Aortic smooth muscle cell (primary cell): ENCODE measurements around the gene MCTP2. TPM values are rescaled to one million over a fixed set of nuclear protein-coding genes. Genes with fewer than 3 reads are reported as not detected.

Experiments
- total RNA-seq: library from RNA; depleted of rRNA; stranded (reverse); fragments of >200 nt; gene quantifications from 2 replicates; pipeline ENCODE4 v1.2.3, GENCODE V29; 2014

MCTP2 gene, protein sequence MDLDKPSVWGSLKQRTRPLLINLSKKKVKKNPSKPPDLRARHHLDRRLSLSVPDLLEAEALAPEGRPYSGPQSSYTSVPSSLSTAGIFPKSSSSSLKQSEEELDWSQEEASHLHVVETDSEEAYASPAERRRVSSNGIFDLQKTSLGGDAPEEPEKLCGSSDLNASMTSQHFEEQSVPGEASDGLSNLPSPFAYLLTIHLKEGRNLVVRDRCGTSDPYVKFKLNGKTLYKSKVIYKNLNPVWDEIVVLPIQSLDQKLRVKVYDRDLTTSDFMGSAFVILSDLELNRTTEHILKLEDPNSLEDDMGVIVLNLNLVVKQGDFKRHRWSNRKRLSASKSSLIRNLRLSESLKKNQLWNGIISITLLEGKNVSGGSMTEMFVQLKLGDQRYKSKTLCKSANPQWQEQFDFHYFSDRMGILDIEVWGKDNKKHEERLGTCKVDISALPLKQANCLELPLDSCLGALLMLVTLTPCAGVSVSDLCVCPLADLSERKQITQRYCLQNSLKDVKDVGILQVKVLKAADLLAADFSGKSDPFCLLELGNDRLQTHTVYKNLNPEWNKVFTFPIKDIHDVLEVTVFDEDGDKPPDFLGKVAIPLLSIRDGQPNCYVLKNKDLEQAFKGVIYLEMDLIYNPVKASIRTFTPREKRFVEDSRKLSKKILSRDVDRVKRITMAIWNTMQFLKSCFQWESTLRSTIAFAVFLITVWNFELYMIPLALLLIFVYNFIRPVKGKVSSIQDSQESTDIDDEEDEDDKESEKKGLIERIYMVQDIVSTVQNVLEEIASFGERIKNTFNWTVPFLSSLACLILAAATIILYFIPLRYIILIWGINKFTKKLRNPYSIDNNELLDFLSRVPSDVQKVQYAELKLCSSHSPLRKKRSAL
- 0.50 and 1.2 TPM in 2 replicates for total RNA-seq

GRCh38 chr15:94230883-94231722 is at the start of gene MCTP2:
Gene MCTP2 (plus strand): TSS chr15:94231561. CDS start chr15:94298266, 66,705 bp downstream.

